Breast epithelium (tissue), 4 donors: ENCODE measurements around the gene SYNGR1. TPM values are rescaled to one million over a fixed set of nuclear protein-coding genes. Genes with fewer than 3 reads are reported as not detected.
"Not testable (repeated sequence)": the region's sequence is repeated elsewhere in the genome, so short reads cannot be mapped to it uniquely, and the experiment has no call there.

ENCODE experiments used
- DNase-seq, 2 donors: peaks; one replicate each; pipeline ENCODE4 v3.0.0-alpha.2; 2019; ENCODE audit warnings: low spot score in 2 of 2
- H3K27ac ChIP-seq, 2 donors: fragments of 200-600 bp; sonication (generic) in 1 of 2; one replicate each; pipeline ENCODE4 v1.5.1; 2016 to 2019; ENCODE audit warnings: mild to moderate bottlenecking in 1 of 2
- H3K27me3 ChIP-seq, 2 donors: fragments of 200-600 bp; sonication (generic) in 1 of 2; one replicate each; pipeline versions ENCODE4 v1.5.1 to v1.6.0; 2017 to 2019; ENCODE audit warnings: control low read depth in 1 of 2, mild to moderate bottlenecking in 1 of 2
- H3K36me3 ChIP-seq: fragments of 200-600 bp; one replicate; pipeline ENCODE4 v1.5.1; 2019
- H3K4me1 ChIP-seq, 2 donors: fragments of 200-600 bp; sonication (generic); one replicate each; pipeline ENCODE4 v1.5.1; 2016 to 2019; ENCODE audit warnings: control low read depth in 1 of 2
- H3K4me3 ChIP-seq, 3 donors: fragments of 200-600 bp; sonication (generic); 1 replicate in 2 of 3; 2 replicates in 1 of 3; pipeline ENCODE4 v1.5.1; 2016 to 2019; ENCODE audit warnings: mild to moderate bottlenecking in 3 of 3, moderate library complexity in 2 of 3
- H3K9me3 ChIP-seq, 2 donors: fragments of 200-600 bp; sonication (generic) in 1 of 2; one replicate each; pipeline ENCODE4 v1.5.1; 2016 to 2019; ENCODE audit warnings: control low read depth in 1 of 2
- POLR2A ChIP-seq: fragments of 450-650 bp; IDR thresholded peaks from one replicate; pipeline ENCODE4 v1.6.1; 2016; ENCODE audit warnings: antibody characterized with exemption, mild to moderate bottlenecking, moderate library complexity
- POLR2AphosphoS5 ChIP-seq, 3 donors: sonication (generic); formaldehyde crosslinking; IDR thresholded peaks; one replicate each; pipeline ENCODE4 v1.6.1; 2017; ENCODE audit warnings: antibody characterized with exemption in 3 of 3
- intact Hi-C: fragments of 100-400 bp; cut with DNase I; formaldehyde crosslinking; loops from one replicate; pipeline ENCODE4 v1.15.1; 2023; ENCODE audit warnings: low total_unique reads
- total RNA-seq, 3 donors: library from RNA; depleted of rRNA; stranded (reverse); fragments of >200 nt; gene quantifications; one replicate each; pipeline ENCODE4 v1.1.0, GENCODE V29; 2016
- TF ChIP-seq, protein P1 (sequence below), 3 donors: fragments of 450-650 bp; IDR thresholded peaks; one replicate each; pipeline ENCODE4 v1.5.1; 2016 to 2017; ENCODE audit warnings: antibody characterized with exemption in 3 of 3, mild to moderate bottlenecking in 3 of 3, moderate library complexity in 3 of 3

The SYNGR1 gene
- total RNA-seq, 3 donors from 2014 or later: 6.9 to 22.3 (median 20.5) TPM

DNA sequence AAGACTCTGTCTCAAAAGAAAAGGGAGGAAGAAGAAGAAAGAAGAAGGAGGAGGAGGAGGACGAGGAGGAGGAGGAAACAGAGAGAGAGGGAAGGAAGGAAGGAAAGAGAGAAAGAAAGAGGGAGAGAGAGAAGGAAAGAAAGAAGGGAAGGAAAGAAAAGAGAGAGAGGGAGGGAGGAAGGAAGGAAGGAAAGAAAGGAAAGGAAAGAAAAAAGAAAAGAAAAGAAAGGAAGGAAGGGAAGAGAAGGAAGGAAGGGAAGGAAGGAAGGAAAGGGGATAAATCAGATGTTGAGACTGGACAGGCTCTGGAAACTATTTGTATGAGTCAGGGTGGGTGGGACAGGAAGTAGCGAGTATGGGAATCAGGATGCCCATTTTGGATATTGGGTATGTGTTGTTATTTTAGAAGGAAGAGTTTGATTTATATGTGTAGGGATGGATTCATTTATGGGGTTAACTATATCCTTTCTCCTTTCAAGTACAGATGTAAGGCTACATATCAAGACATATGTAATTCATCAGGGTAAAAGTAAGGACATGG is 24.3 kb upstream of the SYNGR1 start:
- H3K27me3 ChIP-seq: no peaks in the 10 kb centered on the region
- no peaks in the 10 kb centered on the region for H3K9me3 ChIP-seq
- no peak overlapping the region for H3K27ac ChIP-seq
- no peak for DNase-seq
- H3K4me3 ChIP-seq: no peak overlapping the region
- TF ChIP-seq POLR2A (no peak), POLR2AphosphoS5 (IDR thresholded peaks at IDR 0.05) (no peak)
- TF ChIP-seq, protein P1, sequence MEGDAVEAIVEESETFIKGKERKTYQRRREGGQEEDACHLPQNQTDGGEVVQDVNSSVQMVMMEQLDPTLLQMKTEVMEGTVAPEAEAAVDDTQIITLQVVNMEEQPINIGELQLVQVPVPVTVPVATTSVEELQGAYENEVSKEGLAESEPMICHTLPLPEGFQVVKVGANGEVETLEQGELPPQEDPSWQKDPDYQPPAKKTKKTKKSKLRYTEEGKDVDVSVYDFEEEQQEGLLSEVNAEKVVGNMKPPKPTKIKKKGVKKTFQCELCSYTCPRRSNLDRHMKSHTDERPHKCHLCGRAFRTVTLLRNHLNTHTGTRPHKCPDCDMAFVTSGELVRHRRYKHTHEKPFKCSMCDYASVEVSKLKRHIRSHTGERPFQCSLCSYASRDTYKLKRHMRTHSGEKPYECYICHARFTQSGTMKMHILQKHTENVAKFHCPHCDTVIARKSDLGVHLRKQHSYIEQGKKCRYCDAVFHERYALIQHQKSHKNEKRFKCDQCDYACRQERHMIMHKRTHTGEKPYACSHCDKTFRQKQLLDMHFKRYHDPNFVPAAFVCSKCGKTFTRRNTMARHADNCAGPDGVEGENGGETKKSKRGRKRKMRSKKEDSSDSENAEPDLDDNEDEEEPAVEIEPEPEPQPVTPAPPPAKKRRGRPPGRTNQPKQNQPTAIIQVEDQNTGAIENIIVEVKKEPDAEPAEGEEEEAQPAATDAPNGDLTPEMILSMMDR (IDR thresholded peaks at IDR 0.05): no peak
- no peaks in the 10 kb centered on the region for H3K4me1 ChIP-seq
- intact Hi-C loops: no loop called here
- H3K36me3 ChIP-seq: no peaks in the 10 kb centered on the region

DNA sequence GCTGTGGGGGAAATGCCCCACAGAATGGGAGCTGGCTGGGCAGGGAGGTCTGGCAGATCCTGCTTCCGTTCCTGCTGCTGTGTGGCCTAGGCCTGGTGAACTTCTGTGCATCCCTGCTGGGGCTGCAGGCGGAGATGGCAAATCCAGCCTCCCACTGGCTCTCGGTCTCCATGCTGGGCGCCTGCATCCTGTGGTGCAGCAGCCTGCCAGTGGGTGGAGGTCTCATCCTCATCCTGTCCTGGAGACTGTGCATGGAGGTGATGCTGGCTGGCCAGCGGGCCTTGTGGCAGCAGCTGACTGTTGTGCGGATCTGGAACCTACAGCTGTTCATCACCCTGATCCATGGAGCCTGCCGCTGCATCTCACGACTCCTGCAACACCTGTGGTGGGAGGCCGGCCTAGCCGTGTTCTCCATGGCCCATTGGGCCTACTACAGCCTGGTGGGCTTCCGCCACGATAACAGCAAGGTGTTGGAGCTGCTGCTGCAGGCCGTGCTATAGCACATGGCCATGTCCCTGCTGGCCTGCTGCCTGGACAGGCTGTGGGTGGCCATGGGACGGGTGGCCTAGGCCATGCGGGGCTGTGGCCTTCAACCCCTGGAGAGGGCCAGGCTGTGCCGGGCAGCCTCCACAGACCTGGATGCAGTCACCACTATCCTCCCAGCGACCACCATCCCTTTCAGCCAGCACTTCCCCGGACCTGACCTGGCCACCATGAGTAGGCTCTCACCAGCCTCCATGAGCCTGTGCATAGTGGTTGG is 21.6 kb upstream of the SYNGR1 start:
- intact Hi-C loops: no loop called here

GRCh38 chr22:39330553-39330952 is 19.2 kb upstream of the SYNGR1 start:
- H3K27ac ChIP-seq, H3K27me3 ChIP-seq, H3K4me3 ChIP-seq, H3K36me3 ChIP-seq, H3K9me3 ChIP-seq, intact Hi-C loops, H3K4me1 ChIP-seq, DNase-seq: not testable (repeated sequence)

More for the DNA sequence above, 21.6 kb upstream of the SYNGR1 start:
- no peak overlapping the region for H3K27ac ChIP-seq
- TF ChIP-seq POLR2AphosphoS5 (IDR thresholded peaks at IDR 0.05) (no peak), POLR2A (no peak)
- TF ChIP-seq, protein P1 (IDR thresholded peaks at IDR 0.05): no peak
- H3K4me3 ChIP-seq: no peak overlapping the region
- no peaks in the 10 kb centered on the region for H3K9me3 ChIP-seq
- no peaks in the 10 kb centered on the region for H3K4me1 ChIP-seq
- DNase-seq: no peak
- H3K36me3 ChIP-seq: no peaks in the 10 kb centered on the region
- H3K27me3 ChIP-seq: no peaks in the 10 kb centered on the region

- H3K4me1 ChIP-seq: no peaks in the 10 kb centered on the region
- H3K27me3 ChIP-seq: no peaks in the 10 kb centered on the region
- DNase-seq: no peak
- H3K27ac ChIP-seq: peak overlapping the region; percentile 8 to 54
- no peak overlapping the region for H3K4me3 ChIP-seq
- TF ChIP-seq, protein P1 (IDR thresholded peaks at IDR 0.05): no peak
- TF ChIP-seq POLR2AphosphoS5 (IDR thresholded peaks at IDR 0.05) (no peak), POLR2A (no peak)
- no peaks in the 10 kb centered on the region for H3K9me3 ChIP-seq
- intact Hi-C loops: no loop called here
- H3K36me3 ChIP-seq: no peaks in the 10 kb centered on the region
Measured at GRCh38 chr22:39332441-39333064, 17.2 kb upstream of the SYNGR1 start.

DNA sequence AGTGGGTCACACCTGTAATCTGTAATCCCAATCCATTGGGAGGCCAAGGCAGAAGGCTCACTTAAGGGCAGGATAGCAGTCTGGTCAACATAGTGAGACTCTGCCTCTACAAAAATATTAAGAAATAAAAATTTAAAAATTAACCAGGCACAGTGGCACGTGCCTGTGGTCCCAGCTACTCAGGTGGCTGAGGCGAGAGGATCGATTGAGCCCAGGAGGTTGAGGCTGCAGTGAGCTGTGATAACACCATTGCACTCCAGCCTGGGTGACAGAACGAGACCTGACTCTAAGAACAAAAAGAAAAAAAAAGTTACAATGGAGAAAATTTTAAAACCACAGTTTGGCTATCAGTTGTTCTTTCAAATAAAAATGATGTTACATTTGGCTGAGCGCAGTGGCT is 13.4 kb upstream of the SYNGR1 start:
- Histone ChIP-seq H3K27me3 (no peaks in the 10 kb centered on the region), H3K27ac (no peak overlapping the region), H3K9me3 (no peaks in the 10 kb centered on the region), H3K4me1 (no peaks in the 10 kb centered on the region), H3K4me3 (no peak overlapping the region), H3K36me3 (no peaks in the 10 kb centered on the region)
- DNase-seq: no peak
- intact Hi-C loops: no loop called here
- TF ChIP-seq POLR2A: no peak
- TF ChIP-seq, protein P1 (IDR thresholded peaks at IDR 0.05): no peak
- no peak for TF ChIP-seq POLR2AphosphoS5 (IDR thresholded peaks at IDR 0.05)

GRCh38 chr22:39339775-39340174 is 10.0 kb upstream of the SYNGR1 start:
- intact Hi-C loops, DNase-seq, H3K27ac ChIP-seq, H3K4me3 ChIP-seq, H3K9me3 ChIP-seq, H3K4me1 ChIP-seq, H3K36me3 ChIP-seq, H3K27me3 ChIP-seq: not testable (repeated sequence)
